ENCODE results near the gene CTDSPL.

The CTDSPL gene

GRCh38 chr3:37867144-37867543 is 5.5 kb downstream of the CTDSPL start:
- Histone ChIP-seq H3K27me3 (ENCODE audit: control insufficient read depth in 1 of 2, insufficient read depth in 2 of 2, low read length in 2 of 2) (no peaks in the 10 kb centered on the region), H3K9ac (ENCODE audit: low read length in 2 of 2) (no peak overlapping the region)

DNA sequence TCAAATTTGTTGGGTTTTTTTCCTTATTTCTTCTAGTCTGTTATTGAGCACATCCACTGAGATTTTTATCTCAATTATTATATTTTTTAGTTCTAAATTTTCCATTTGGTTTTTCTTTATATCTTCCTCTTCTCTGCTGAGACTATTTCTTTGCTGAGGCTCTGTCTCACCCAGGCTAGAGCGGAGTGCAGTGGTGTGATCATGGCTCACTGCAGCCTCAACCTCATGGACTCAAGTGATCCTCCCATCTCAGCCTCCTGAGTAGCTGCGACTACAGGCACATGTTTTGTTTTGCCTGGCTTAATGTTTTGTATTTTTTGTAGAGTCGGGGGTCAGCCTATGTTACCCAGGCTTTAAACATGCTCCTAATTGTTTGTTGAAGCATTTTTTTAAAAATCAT is 10.2 kb downstream of the CTDSPL start:
- no peak overlapping the region for H3K9ac ChIP-seq (ENCODE audit: low read length in 2 of 2)
- no peaks in the 10 kb centered on the region for H3K36me3 ChIP-seq (ENCODE audit: control insufficient read depth in 2 of 2, insufficient read depth in 2 of 2, low read length in 2 of 2)
- no peaks in the 10 kb centered on the region for H3K4me1 ChIP-seq (ENCODE audit: control insufficient read depth, insufficient read depth, low read length)
- no peak overlapping the region for H3K27ac ChIP-seq (ENCODE audit: low read length)
- no peak overlapping the region for H3K4me3 ChIP-seq (ENCODE audit: low read length in 2 of 2)
- no peaks in the 10 kb centered on the region for H3K27me3 ChIP-seq (ENCODE audit: control insufficient read depth in 1 of 2, insufficient read depth in 2 of 2, low read length in 2 of 2)
- peaks cover 0 to 3% of the 10 kb centered on the region in 2 donors for H3K9me3 ChIP-seq (ENCODE audit: control insufficient read depth in 2 of 2, low read length in 2 of 2)

More at GRCh38 chr3:37867144-37867543, 5.5 kb downstream of the CTDSPL start:
- H3K27ac ChIP-seq (ENCODE audit: low read length), result no peak overlapping the region
- H3K4me1 ChIP-seq (ENCODE audit: control insufficient read depth, insufficient read depth, low read length), result peaks cover 18% of the 10 kb centered on the region
- no peaks in the 10 kb centered on the region for H3K36me3 ChIP-seq (ENCODE audit: control insufficient read depth in 2 of 2, insufficient read depth in 2 of 2, low read length in 2 of 2)
- peaks cover 0 to 3% of the 10 kb centered on the region in 2 donors for H3K9me3 ChIP-seq (ENCODE audit: control insufficient read depth in 2 of 2, low read length in 2 of 2)
- no peak overlapping the region for H3K4me3 ChIP-seq (ENCODE audit: low read length in 2 of 2)

DNA sequence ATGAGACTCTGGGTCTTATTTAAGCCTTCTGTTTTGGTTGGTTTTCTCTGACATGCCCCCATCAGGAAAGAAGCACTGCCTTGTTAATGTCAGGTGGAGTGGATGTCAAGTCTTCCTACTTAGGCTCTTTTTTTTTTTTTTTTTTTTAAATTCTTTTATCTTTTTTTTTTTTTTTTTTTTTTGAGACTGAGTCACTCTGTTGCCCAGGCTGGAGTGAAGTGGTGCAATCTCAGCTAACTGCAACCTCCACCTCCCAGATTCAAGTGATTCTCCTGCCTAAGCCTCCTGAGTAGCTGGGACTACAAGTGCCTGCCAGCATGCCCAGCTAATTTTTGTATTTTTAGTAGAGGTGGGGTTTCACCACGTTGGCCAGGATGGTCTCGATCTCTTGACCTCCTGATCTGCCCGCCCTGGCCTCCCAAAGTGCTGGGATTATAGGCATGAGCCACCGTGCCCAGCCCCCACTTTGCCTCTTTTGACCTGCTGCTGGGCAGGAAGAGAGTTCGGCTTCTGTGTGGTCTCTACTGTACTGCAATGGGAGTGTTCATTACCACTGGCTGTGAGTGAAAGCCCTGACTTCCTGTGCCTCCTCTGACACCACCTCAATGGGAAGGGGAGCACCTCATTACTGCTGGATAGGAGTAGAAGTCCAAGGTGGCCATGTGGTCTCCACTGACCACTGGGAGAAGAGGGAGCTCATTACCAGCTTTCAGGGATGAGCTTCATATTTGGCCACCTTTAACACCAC is 10.9 kb downstream of the CTDSPL start:
- Histone ChIP-seq H3K9ac (ENCODE audit: low read length in 2 of 2) (no peak overlapping the region), H3K27me3 (ENCODE audit: control insufficient read depth in 1 of 2, insufficient read depth in 2 of 2, low read length in 2 of 2) (no peaks in the 10 kb centered on the region), H3K27ac (ENCODE audit: low read length) (no peak overlapping the region), H3K4me3 (ENCODE audit: low read length in 2 of 2) (no peak overlapping the region), H3K4me1 (ENCODE audit: control insufficient read depth, insufficient read depth, low read length) (no peaks in the 10 kb centered on the region), H3K36me3 (ENCODE audit: control insufficient read depth in 2 of 2, insufficient read depth in 2 of 2, low read length in 2 of 2) (no peaks in the 10 kb centered on the region), H3K9me3 (ENCODE audit: control insufficient read depth in 2 of 2, low read length in 2 of 2) (peaks cover 0 to 3% of the 10 kb centered on the region in 2 donors)

- H3K4me3 ChIP-seq (ENCODE audit: low read length in 2 of 2), result no peak overlapping the region
- no peaks in the 10 kb centered on the region for H3K36me3 ChIP-seq (ENCODE audit: control insufficient read depth in 2 of 2, insufficient read depth in 2 of 2, low read length in 2 of 2)
- H3K27ac ChIP-seq (ENCODE audit: low read length), result no peak overlapping the region
- no peaks in the 10 kb centered on the region for H3K4me1 ChIP-seq (ENCODE audit: control insufficient read depth, insufficient read depth, low read length)
- H3K27me3 ChIP-seq (ENCODE audit: control insufficient read depth in 1 of 2, insufficient read depth in 2 of 2, low read length in 2 of 2), result no peaks in the 10 kb centered on the region
- H3K9me3 ChIP-seq (ENCODE audit: control insufficient read depth in 2 of 2, low read length in 2 of 2), result peaks cover 0 to 3% of the 10 kb centered on the region in 2 donors
- H3K9ac ChIP-seq (ENCODE audit: low read length in 2 of 2), result no peak overlapping the region
These were observed 14.6 kb downstream of the CTDSPL start for GRCh38 chr3:37876279-37876678.

- Histone ChIP-seq H3K36me3 (ENCODE audit: control insufficient read depth in 2 of 2, insufficient read depth in 2 of 2, low read length in 2 of 2) (no peaks in the 10 kb centered on the region), H3K27ac (ENCODE audit: low read length) (no peak overlapping the region), H3K4me3 (ENCODE audit: low read length in 2 of 2) (no peak overlapping the region), H3K9ac (ENCODE audit: low read length in 2 of 2) (no peak overlapping the region), H3K9me3 (ENCODE audit: control insufficient read depth in 2 of 2, low read length in 2 of 2) (no peaks in the 10 kb centered on the region), H3K27me3 (ENCODE audit: control insufficient read depth in 1 of 2, insufficient read depth in 2 of 2, low read length in 2 of 2) (no peaks in the 10 kb centered on the region), H3K4me1 (ENCODE audit: control insufficient read depth, insufficient read depth, low read length) (no peaks in the 10 kb centered on the region)
These were observed 21.0 kb downstream of the CTDSPL start for GRCh38 chr3:37882711-37883110.

DNA sequence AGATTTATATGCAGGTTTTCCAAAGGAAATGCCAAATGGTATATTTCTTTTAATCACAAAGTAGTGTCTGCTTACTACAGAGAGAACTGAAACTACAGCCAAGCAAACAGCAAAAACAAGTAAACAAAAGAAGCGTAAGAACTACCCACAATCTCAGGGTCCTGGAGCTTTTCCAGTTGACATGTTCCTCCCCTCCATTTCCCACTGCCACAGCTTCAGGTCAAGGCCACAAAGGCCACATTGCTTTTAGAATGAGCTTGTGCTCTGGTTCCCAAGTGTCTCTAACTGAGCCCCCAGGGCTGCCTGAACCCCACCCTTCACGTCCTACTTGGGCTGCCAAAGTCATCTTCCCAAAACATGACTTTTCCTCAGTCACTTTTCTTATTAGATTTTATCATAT is 24.1 kb downstream of the CTDSPL start:
- Histone ChIP-seq H3K9ac (ENCODE audit: low read length in 2 of 2) (no peak overlapping the region), H3K4me1 (ENCODE audit: control insufficient read depth, insufficient read depth, low read length) (no peaks in the 10 kb centered on the region), H3K36me3 (ENCODE audit: control insufficient read depth in 2 of 2, insufficient read depth in 2 of 2, low read length in 2 of 2) (no peaks in the 10 kb centered on the region), H3K4me3 (ENCODE audit: low read length in 2 of 2) (no peak overlapping the region), H3K9me3 (ENCODE audit: control insufficient read depth in 2 of 2, low read length in 2 of 2) (no peaks in the 10 kb centered on the region), H3K27ac (ENCODE audit: low read length) (no peak overlapping the region), H3K27me3 (ENCODE audit: control insufficient read depth in 1 of 2, insufficient read depth in 2 of 2, low read length in 2 of 2) (no peaks in the 10 kb centered on the region)

DNA sequence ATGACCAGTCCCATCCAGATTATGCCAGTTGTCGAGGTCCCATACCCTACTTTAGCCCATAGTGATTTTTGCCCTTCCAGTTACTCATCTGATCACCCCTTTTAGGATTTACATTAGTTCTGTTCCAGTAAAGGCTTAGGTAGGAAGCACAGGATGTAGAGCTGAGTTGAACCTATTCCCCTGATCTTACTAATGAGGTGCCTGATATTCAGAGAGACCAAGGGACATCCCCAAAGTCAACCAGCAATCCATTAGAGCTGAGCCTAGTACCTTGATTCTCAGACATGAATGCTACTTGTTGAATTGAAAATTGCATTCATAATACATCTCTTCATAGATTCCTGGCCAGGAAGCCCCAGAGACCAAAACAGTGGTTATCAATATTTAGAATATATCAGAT is 24.7 kb downstream of the CTDSPL start:
- Histone ChIP-seq H3K4me1 (ENCODE audit: control insufficient read depth, insufficient read depth, low read length) (no peaks in the 10 kb centered on the region), H3K36me3 (ENCODE audit: control insufficient read depth in 2 of 2, insufficient read depth in 2 of 2, low read length in 2 of 2) (no peaks in the 10 kb centered on the region), H3K9me3 (ENCODE audit: control insufficient read depth in 2 of 2, low read length in 2 of 2) (no peaks in the 10 kb centered on the region), H3K27me3 (ENCODE audit: control insufficient read depth in 1 of 2, insufficient read depth in 2 of 2, low read length in 2 of 2) (no peaks in the 10 kb centered on the region), H3K9ac (ENCODE audit: low read length in 2 of 2) (no peak overlapping the region), H3K27ac (ENCODE audit: low read length) (no peak overlapping the region), H3K4me3 (ENCODE audit: low read length in 2 of 2) (no peak overlapping the region)

- Histone ChIP-seq H3K36me3 (ENCODE audit: control insufficient read depth in 2 of 2, insufficient read depth in 2 of 2, low read length in 2 of 2) (no peaks in the 10 kb centered on the region), H3K27me3 (ENCODE audit: control insufficient read depth in 1 of 2, insufficient read depth in 2 of 2, low read length in 2 of 2) (no peaks in the 10 kb centered on the region), H3K4me1 (ENCODE audit: control insufficient read depth, insufficient read depth, low read length) (no peaks in the 10 kb centered on the region), H3K4me3 (ENCODE audit: low read length in 2 of 2) (no peak overlapping the region), H3K9ac (ENCODE audit: low read length in 2 of 2) (no peak overlapping the region), H3K9me3 (ENCODE audit: control insufficient read depth in 2 of 2, low read length in 2 of 2) (no peaks in the 10 kb centered on the region), H3K27ac (ENCODE audit: low read length) (no peak overlapping the region)
These were observed 25.4 kb downstream of the CTDSPL start for GRCh38 chr3:37887062-37887461.

GRCh38 chr3:37887824-37888223 is 26.1 kb downstream of the CTDSPL start:
- Histone ChIP-seq H3K27ac (ENCODE audit: low read length) (no peak overlapping the region), H3K4me3 (ENCODE audit: low read length in 2 of 2) (no peak overlapping the region), H3K9me3 (ENCODE audit: control insufficient read depth in 2 of 2, low read length in 2 of 2) (no peaks in the 10 kb centered on the region), H3K9ac (ENCODE audit: low read length in 2 of 2) (no peak overlapping the region), H3K4me1 (ENCODE audit: control insufficient read depth, insufficient read depth, low read length) (peaks cover 4% of the 10 kb centered on the region), H3K36me3 (ENCODE audit: control insufficient read depth in 2 of 2, insufficient read depth in 2 of 2, low read length in 2 of 2) (no peaks in the 10 kb centered on the region), H3K27me3 (ENCODE audit: control insufficient read depth in 1 of 2, insufficient read depth in 2 of 2, low read length in 2 of 2) (no peaks in the 10 kb centered on the region)

- no peaks in the 10 kb centered on the region for H3K9me3 ChIP-seq (ENCODE audit: control insufficient read depth in 2 of 2, low read length in 2 of 2)
- no peak overlapping the region for H3K9ac ChIP-seq (ENCODE audit: low read length in 2 of 2)
- H3K4me3 ChIP-seq (ENCODE audit: low read length in 2 of 2), result no peak overlapping the region
- H3K27ac ChIP-seq (ENCODE audit: low read length), result no peak overlapping the region
- H3K27me3 ChIP-seq (ENCODE audit: control insufficient read depth in 1 of 2, insufficient read depth in 2 of 2, low read length in 2 of 2), result no peaks in the 10 kb centered on the region
- H3K4me1 ChIP-seq (ENCODE audit: control insufficient read depth, insufficient read depth, low read length), result peaks cover 10% of the 10 kb centered on the region
- no peaks in the 10 kb centered on the region for H3K36me3 ChIP-seq (ENCODE audit: control insufficient read depth in 2 of 2, insufficient read depth in 2 of 2, low read length in 2 of 2)
These were observed 26.7 kb downstream of the CTDSPL start for GRCh38 chr3:37888421-37888820.

DNA sequence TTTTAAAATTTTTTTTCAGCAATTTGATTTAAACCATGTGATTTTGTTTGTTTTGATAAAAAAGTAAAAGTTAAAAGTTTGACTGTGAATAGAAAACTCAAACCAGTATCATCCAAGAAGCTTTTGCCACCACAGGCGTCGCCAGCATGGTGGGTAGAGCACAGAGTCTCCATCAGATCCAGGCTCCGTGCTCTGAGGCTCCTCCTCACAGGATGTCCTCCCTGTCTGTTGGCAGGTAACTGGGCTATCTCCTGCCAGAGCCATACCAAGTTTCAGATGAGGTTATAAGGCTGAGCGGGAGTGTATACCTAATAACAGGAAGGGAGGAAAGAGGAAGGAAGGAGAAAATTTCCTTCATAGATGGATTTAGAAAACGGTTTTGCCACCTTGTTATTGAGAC is 28.8 kb downstream of the CTDSPL start:
- Histone ChIP-seq H3K27me3 (ENCODE audit: control insufficient read depth in 1 of 2, insufficient read depth in 2 of 2, low read length in 2 of 2) (no peaks in the 10 kb centered on the region), H3K9me3 (ENCODE audit: control insufficient read depth in 2 of 2, low read length in 2 of 2) (no peaks in the 10 kb centered on the region), H3K36me3 (ENCODE audit: control insufficient read depth in 2 of 2, insufficient read depth in 2 of 2, low read length in 2 of 2) (no peaks in the 10 kb centered on the region), H3K27ac (ENCODE audit: low read length) (no peak overlapping the region), H3K4me1 (ENCODE audit: control insufficient read depth, insufficient read depth, low read length) (peaks cover 11% of the 10 kb centered on the region), H3K4me3 (ENCODE audit: low read length in 2 of 2) (no peak overlapping the region), H3K9ac (ENCODE audit: low read length in 2 of 2) (no peak overlapping the region)
